CD14-positive monocyte (primary cell): ENCODE data around the gene FMNL3. TPM values are rescaled to one million over a fixed set of nuclear protein-coding genes. Genes with fewer than 3 reads are reported as not detected.
A peak's percentile ranks its signal among the peaks of the same experiment; 100 is the strongest.

Source experiments
- DNase-seq, 3 donors: peaks; one replicate each; pipeline ENCODE4 v3.0.0-alpha.2; 2011 to 2022
- H2AFZ ChIP-seq: 2 replicates; pipeline ENCODE4 v1.6.0; 2012; ENCODE audit warnings: mild to moderate bottlenecking, low read depth, low read length, inconsistent platforms; ENCODE audit not compliant: insufficient read depth, poor library complexity, severe bottlenecking
- H3K27ac ChIP-seq, 2 donors: 1 replicate in 1 of 2; 2 replicates in 1 of 2; pipeline ENCODE4 v1.5.1; 2012 to 2013; ENCODE audit warnings: low read length in 2 of 2, control low read depth in 1 of 2, inconsistent platforms in 1 of 2, low read depth in 1 of 2, mild to moderate bottlenecking in 1 of 2
- H3K27me3 ChIP-seq, 2 donors: one replicate each; pipeline versions ENCODE4 v1.6.0 to v1.6.1; 2011 to 2013; ENCODE audit warnings: low read length in 2 of 2; ENCODE audit not compliant: control insufficient read depth in 2 of 2, insufficient read depth in 2 of 2
- H3K36me3 ChIP-seq, 2 donors: replicated peaks in 1 of 2; 1 replicate in 1 of 2; 2 replicates in 1 of 2; pipeline versions ENCODE4 v1.5.1 to v1.6.1; 2012 to 2013; ENCODE audit warnings: low read length in 2 of 2, control low read depth in 1 of 2, inconsistent platforms in 1 of 2, mild to moderate bottlenecking in 1 of 2; ENCODE audit not compliant: insufficient read depth in 2 of 2, control insufficient read depth in 1 of 2
- H3K4me1 ChIP-seq, 2 donors: 1 replicate in 1 of 2; 2 replicates in 1 of 2; pipeline versions ENCODE4 v1.5.1 to v1.6.1; 2012 to 2013; ENCODE audit warnings: low read length in 2 of 2, control low read depth in 1 of 2, inconsistent platforms in 1 of 2, mild to moderate bottlenecking in 1 of 2, moderate library complexity in 1 of 2; ENCODE audit not compliant: insufficient read depth in 2 of 2, control insufficient read depth in 1 of 2
- H3K4me2 ChIP-seq: replicated peaks from 2 replicates; pipeline ENCODE3; 2012; ENCODE audit warnings: low read length, moderate library complexity, mild to moderate bottlenecking; ENCODE audit not compliant: poor library complexity, severe bottlenecking; ENCODE audit errors: extremely low read depth
- H3K4me3 ChIP-seq, 3 experiments: fragments of 200-600 bp in 1 of 3; sonication (generic) in 1 of 3; replicated peaks in 1 of 3; 1 replicate in 2 of 3; 2 replicates in 1 of 3; pipeline ENCODE4 v1.5.1; 2011 to 2013; ENCODE audit warnings: low read length in 3 of 3, mild to moderate bottlenecking in 3 of 3, control low read depth in 2 of 3, low read depth in 2 of 3, inconsistent platforms in 1 of 3, moderate library complexity in 1 of 3
- H3K79me2 ChIP-seq: 2 replicates; pipeline ENCODE4 v1.6.0; 2012; ENCODE audit warnings: mild to moderate bottlenecking, control low read depth, inconsistent platforms, low read length, moderate library complexity; ENCODE audit not compliant: insufficient read depth
- H3K9ac ChIP-seq: 2 replicates; pipeline ENCODE4 v1.6.0; 2017; ENCODE audit warnings: low read length, mild to moderate bottlenecking; ENCODE audit not compliant: insufficient read depth, poor library complexity, severe bottlenecking
- H3K9me3 ChIP-seq, 2 donors: replicated peaks in 1 of 2; 1 replicate in 1 of 2; 2 replicates in 1 of 2; pipeline versions ENCODE4 v1.5.1 to v1.6.1; 2012 to 2013; ENCODE audit warnings: low read length in 2 of 2, control low read depth in 1 of 2; ENCODE audit not compliant: control insufficient read depth in 1 of 2, insufficient read depth in 1 of 2
- H4K20me1 ChIP-seq: 2 replicates; pipeline ENCODE4 v1.6.0; 2012; ENCODE audit warnings: mild to moderate bottlenecking, low read length, control low read depth, moderate library complexity; ENCODE audit not compliant: insufficient read depth
- H3K27ac Mint-ChIP-seq, 7 donors: one replicate each; pipeline ENCODE4 v1.8.0; 2020; ENCODE audit warnings: mild to moderate bottlenecking in 7 of 7, mixed read lengths in 7 of 7, moderate library complexity in 6 of 7, inconsistent platforms in 2 of 7
- H3K27me3 Mint-ChIP-seq, 3 donors: one replicate each; pipeline ENCODE4 v1.8.0; 2021 to 2022; ENCODE audit warnings: low read depth in 3 of 3, mild to moderate bottlenecking in 3 of 3, mixed read lengths in 3 of 3, moderate library complexity in 3 of 3, inconsistent platforms in 1 of 3
- H3K36me3 Mint-ChIP-seq, 2 donors: one replicate each; pipeline ENCODE4 v1.8.0; 2020; ENCODE audit warnings: mixed read lengths in 2 of 2, inconsistent platforms in 1 of 2, mild to moderate bottlenecking in 1 of 2
- H3K4me1 Mint-ChIP-seq: one replicate; pipeline ENCODE4 v1.8.0; 2020; ENCODE audit warnings: mild to moderate bottlenecking, mixed read lengths
- H3K4me3 Mint-ChIP-seq, 2 donors: one replicate each; pipeline ENCODE4 v1.8.0; 2020; ENCODE audit warnings: mild to moderate bottlenecking in 2 of 2, mixed read lengths in 2 of 2, moderate library complexity in 1 of 2
- H3K9me3 Mint-ChIP-seq, 7 donors: one replicate each; pipeline ENCODE4 v1.8.0; 2020 to 2022; ENCODE audit warnings: mixed read lengths in 7 of 7, mild to moderate bottlenecking in 6 of 7, moderate library complexity in 6 of 7, inconsistent platforms in 2 of 7
- WGBS: methylation state at CpG from one replicate; pipeline ENCODE4 v1.1.5; 2013; ENCODE audit warnings: missing lambda C conversion rate; ENCODE audit not compliant: insufficient coverage; 5-methylcytosine and 5-hydroxymethylcytosine counted together
- intact Hi-C, 2 donors: fragments of 100-400 bp; cut with micrococcal nuclease; formaldehyde crosslinking; loops; one replicate each; pipeline versions ENCODE4 v1.15.0 to v1.15.1; 2023
- polyA minus RNA-seq: library from RNA; depleted of rRNA, polyadenylated mRNA; stranded (reverse); fragments of >200 nt; gene quantifications from 2 replicates; pipeline ENCODE4 v1.2.3, GENCODE V29; 2012
- polyA plus RNA-seq, 3 donors: library from polyadenylated mRNA; depleted of rRNA in 1 of 3; unstranded in 2 of 3; stranded (reverse) in 1 of 3; fragments of 300-500 nt in 2 of 3; fragments of >200 nt in 1 of 3; fragmentation: Illumina TruSeq in 2 of 3; gene quantifications; 1 replicate in 2 of 3; 2 replicates in 1 of 3; pipeline ENCODE4 v1.2.3, GENCODE V29; 2012 to 2021
- total RNA-seq, 12 experiments: library from RNA in 1 of 12; stranded (reverse) in 1 of 12; fragments of 120-200 nt in 1 of 12; gene quantifications; one replicate each; pipeline ENCODE4 v1.2.4 and lab custom pipeline; 2013 to 2026; ENCODE audit warnings: mixed read lengths in 6 of 12, inconsistent platforms in 1 of 12
- TF ChIP-seq, protein P1 (sequence below): fragments of 200-600 bp; IDR thresholded peaks from one replicate; pipeline ENCODE4 v1.8.0; 2022; ENCODE audit warnings: antibody characterized with exemption, mild to moderate bottlenecking

Gene FMNL3, protein sequence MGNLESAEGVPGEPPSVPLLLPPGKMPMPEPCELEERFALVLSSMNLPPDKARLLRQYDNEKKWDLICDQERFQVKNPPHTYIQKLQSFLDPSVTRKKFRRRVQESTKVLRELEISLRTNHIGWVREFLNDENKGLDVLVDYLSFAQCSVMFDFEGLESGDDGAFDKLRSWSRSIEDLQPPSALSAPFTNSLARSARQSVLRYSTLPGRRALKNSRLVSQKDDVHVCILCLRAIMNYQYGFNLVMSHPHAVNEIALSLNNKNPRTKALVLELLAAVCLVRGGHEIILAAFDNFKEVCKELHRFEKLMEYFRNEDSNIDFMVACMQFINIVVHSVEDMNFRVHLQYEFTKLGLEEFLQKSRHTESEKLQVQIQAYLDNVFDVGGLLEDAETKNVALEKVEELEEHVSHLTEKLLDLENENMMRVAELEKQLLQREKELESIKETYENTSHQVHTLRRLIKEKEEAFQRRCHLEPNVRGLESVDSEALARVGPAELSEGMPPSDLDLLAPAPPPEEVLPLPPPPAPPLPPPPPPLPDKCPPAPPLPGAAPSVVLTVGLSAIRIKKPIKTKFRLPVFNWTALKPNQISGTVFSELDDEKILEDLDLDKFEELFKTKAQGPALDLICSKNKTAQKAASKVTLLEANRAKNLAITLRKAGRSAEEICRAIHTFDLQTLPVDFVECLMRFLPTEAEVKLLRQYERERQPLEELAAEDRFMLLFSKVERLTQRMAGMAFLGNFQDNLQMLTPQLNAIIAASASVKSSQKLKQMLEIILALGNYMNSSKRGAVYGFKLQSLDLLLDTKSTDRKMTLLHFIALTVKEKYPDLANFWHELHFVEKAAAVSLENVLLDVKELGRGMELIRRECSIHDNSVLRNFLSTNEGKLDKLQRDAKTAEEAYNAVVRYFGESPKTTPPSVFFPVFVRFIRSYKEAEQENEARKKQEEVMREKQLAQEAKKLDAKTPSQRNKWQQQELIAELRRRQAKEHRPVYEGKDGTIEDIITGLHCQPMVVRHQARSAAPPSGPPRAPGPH
- 6.2 TPM for total RNA-seq (2013)
- 1 to 10 TPM; 1.5 to 5.4 (median 1.7) TPM for polyA plus RNA-seq
- 5.0 and 10.6 TPM in 2 replicates for polyA minus RNA-seq
- 19.5 to 390 (median 55.4) reads per million in 11 experiments for total RNA-seq (lab: John Stamatoyannopoulos, UW)

DNA sequence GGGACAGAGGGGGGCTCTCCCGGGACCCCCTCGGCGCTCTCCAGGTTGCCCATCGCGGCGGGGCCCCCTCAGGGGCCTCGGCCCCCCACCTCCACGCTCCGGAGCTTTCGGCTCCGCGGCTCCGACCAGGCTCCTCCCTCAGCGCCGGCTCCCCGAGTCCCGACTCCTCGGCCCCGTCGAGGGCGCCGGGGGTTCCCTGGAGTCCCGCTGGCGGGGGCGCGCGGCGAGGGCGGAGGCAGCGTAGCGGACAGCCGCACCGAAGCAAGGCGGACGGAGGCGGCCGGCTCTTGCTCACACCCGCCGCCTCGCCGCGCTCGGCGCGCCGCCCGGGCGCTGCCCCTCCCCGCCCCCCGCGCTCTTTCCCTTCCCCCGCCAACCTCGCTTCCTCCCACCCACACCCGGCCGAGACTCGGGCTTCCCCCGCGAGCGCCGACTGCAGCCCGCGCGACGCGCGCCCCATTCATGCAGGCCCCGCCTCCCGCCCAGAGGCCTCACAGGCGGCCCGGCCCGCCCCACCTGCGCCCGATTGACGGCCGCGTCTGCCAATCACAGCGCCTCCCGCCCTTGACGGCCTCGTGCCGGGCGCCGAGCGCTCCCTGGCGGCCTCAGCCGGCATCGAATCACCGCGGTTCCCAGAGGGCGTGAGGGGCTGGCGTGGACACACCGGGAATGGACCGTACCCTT lies at the start of gene FMNL3:
FMNL3 (minus strand) TSS at position 278 of the 684 bp plus-strand sequence; CDS start at position 53, 225 bp downstream.
- peaks cover 10 to 21% (median 15%) of the 10 kb centered on the region in 3 donors for H3K27me3 Mint-ChIP-seq
- H3K9me3 Mint-ChIP-seq, result no peaks in the 10 kb centered on the region
- peak within 1 kb of the TSS in 5 of 7 donors; percentile 31 to 86 (median 82) for H3K27ac Mint-ChIP-seq
- intact Hi-C loops, result loop anchor here (1.0 to 10.0 kb wide), 4 partner anchors 35 to 1218 kb away; partner anchors contain the start of gene TMBIM6 (in 1 of the 2)
- peak within 1 kb of the TSS; percentile 58 to 81 (median 80) for H3K4me3 ChIP-seq
- WGBS, result under 1% methylated on average over 84 of the region's 93 CpGs
- H3K4me3 Mint-ChIP-seq, result peak within 1 kb of the TSS; percentile 96
- H2AFZ ChIP-seq, result peak within 1 kb of the TSS; percentile 77
- peak; percentile 96 to 97 (median 96) for DNase-seq
- H3K4me2 ChIP-seq, result peak within 1 kb of the TSS; percentile 91
- H3K27me3 ChIP-seq, result peaks cover 0 to 6% of the 10 kb centered on the region in 2 donors
- H4K20me1 ChIP-seq, result peaks cover 10% of the 10 kb centered on the region
- H3K36me3 Mint-ChIP-seq, result peaks cover 3 to 8% of the 10 kb centered on the region in 2 donors
- H3K36me3 ChIP-seq, result no peaks in the 10 kb centered on the region
- H3K79me2 ChIP-seq, result peaks cover 14% of the 10 kb centered on the region
- H3K9me3 ChIP-seq, result no peaks in the 10 kb centered on the region
- TF ChIP-seq, protein P1, sequence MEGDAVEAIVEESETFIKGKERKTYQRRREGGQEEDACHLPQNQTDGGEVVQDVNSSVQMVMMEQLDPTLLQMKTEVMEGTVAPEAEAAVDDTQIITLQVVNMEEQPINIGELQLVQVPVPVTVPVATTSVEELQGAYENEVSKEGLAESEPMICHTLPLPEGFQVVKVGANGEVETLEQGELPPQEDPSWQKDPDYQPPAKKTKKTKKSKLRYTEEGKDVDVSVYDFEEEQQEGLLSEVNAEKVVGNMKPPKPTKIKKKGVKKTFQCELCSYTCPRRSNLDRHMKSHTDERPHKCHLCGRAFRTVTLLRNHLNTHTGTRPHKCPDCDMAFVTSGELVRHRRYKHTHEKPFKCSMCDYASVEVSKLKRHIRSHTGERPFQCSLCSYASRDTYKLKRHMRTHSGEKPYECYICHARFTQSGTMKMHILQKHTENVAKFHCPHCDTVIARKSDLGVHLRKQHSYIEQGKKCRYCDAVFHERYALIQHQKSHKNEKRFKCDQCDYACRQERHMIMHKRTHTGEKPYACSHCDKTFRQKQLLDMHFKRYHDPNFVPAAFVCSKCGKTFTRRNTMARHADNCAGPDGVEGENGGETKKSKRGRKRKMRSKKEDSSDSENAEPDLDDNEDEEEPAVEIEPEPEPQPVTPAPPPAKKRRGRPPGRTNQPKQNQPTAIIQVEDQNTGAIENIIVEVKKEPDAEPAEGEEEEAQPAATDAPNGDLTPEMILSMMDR, result peak; percentile 95
- H3K27ac ChIP-seq, result peak within 1 kb of the TSS in 1 of 2 donors; percentile 73
- peak within 1 kb of the TSS; percentile 80 for H3K9ac ChIP-seq
- peaks cover 35 to 42% of the 10 kb centered on the region in 2 donors for H3K4me1 ChIP-seq
- peaks cover 43% of the 10 kb centered on the region for H3K4me1 Mint-ChIP-seq
